Measurements from ENCODE around the gene TOP1. TPM values are rescaled to one million over a fixed set of nuclear protein-coding genes. Genes with fewer than 3 reads are reported as not detected.

TOP1 gene
- total RNA-seq, 1 donor from 2014 or later = 18.0 TPM

Other genes starting within 250 kb of the TOP1 start
- gene PLCG1, start 108.7 kb downstream of the TOP1 start, total RNA-seq = 17.5 TPM